GM18951 (cell line): ENCODE measurements around the gene SGO1.
A peak's percentile ranks its signal among the peaks of the same experiment; 100 is the strongest.
"Not testable (repeated sequence)": the region's sequence is repeated elsewhere in the genome, so short reads cannot be mapped to it uniquely, and the experiment has no call there.

Source experiments
- POLR2A ChIP-seq: IDR thresholded peaks from 4 replicates; pipeline ENCODE4 v1.6.1; 2011; ENCODE audit warnings: mild to moderate bottlenecking; ENCODE audit not compliant: insufficient read length, insufficient read depth; ENCODE audit errors: extremely low read depth
- in situ Hi-C: fragments of 300-500 bp; cut with MboI; formaldehyde crosslinking; loops from one replicate; pipeline ENCODE4 v1.12.0; 2022; ENCODE audit warnings: low sequenced_read_pairs, mixed read lengths, inconsistent platforms; ENCODE audit not compliant: unreplicated experiment

Gene SGO1

DNA sequence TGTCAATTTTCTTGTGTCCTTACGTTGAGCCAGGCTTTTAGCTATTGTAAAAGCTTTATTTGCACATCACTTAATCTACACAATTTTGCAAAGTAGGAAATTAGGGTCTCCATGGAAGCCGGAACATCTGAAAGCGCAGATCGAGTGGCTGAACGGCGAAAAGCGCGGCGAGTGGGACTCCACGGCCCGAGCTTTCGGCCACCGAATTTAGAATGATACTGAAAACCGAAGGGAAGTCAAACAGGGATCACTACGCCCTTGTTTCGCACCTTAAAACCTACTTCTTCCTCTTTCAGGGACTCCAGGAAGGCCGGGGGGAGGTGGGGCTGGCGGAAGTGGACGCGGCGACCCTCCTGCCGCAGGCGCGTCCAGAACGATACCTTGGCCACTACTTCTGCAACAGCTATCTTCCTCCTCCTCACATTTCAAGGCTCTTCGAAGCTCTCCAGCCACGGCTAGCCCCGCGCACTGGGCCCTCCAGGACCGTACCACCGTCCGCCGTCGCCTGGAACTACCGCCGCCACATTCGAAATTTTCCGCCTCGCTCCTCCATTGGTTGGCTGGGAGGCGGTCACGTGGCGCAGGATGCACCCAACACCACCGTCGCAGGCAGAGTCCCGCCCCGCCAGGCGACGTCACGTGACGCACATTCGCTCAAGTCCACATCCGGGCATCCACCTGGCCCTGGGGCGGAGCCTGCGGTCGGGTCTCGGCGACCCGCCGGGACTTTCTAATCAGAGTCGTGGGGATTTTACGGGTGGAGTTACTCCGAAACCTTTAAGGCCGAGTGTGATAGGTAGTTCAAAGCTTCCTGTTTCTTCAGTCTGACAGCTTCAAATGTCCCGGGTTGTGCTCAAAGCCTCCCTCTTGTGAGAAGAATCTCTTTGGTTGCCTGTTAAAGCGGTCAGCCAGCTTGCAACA is at the start of gene SGO1:
Gene SGO1, minus strand, starts transcription at position 528 of the 921 bp plus-strand sequence. CDS start 2,179 bp downstream, outside the sequence.
- TF ChIP-seq POLR2A: peak; percentile 77
- in situ Hi-C loops: no loop called here

DNA sequence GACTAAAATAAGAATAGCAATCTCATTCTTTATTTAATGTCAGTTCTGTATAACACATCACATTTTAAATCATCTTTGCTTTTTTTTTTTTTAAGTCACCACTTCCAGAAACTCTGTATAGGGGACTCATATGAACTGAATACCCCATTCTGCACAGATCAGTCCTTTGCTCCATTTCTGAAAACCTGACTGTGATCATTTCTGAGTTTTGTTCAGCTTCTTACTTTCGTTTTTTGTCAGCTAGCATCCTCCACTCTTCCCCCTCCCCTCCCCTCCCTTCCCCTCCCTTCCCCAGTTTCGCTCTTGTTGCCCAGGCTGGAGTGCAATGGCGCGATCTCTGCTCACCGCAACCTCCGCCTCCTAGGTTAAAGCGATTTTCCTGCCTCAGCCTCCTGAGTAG is 49.8 kb upstream of the SGO1 start:
- in situ Hi-C loops: no loop called here
- TF ChIP-seq POLR2A: no peak

DNA sequence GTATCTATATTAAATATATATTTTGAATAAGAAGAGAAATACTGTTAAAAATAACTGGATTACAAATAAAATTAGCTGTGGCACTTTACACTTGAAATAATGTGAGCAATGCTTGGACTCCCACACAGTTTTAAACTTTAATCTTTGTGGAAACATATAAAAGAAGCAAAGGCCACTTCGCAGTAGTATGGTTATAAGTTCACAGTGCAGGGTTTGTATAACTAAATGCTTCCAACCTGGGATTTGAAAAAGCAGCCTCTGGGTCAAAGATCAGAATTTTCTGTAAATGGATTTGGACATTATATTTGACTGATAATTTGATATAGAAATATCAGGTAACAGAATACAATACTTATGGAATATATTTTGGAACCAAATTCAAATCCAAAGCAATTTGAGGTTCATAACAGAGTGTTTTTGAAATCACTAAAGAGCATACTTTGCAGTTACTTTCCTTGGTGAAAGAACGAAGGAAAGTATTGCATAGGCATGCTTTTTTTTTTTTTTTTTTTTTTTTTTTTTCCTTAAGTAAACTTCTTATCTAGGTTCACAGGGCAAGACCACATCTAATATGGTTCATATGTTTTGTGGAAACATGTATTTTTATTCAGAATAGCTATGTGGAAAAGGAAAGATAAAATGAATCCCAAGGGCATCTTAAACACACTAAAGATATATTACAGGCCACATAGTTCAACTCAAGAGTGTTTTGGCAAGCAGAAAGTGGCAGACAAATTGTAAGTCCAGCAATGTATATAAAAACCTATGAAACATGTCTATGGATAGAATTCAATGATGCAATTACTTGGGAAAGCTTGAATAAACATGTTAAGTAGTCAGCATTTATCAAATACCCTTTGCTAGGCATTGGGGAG is 47.1 kb upstream of the SGO1 start:
- in situ Hi-C loops: no loop called here
- no peak for TF ChIP-seq POLR2A

DNA sequence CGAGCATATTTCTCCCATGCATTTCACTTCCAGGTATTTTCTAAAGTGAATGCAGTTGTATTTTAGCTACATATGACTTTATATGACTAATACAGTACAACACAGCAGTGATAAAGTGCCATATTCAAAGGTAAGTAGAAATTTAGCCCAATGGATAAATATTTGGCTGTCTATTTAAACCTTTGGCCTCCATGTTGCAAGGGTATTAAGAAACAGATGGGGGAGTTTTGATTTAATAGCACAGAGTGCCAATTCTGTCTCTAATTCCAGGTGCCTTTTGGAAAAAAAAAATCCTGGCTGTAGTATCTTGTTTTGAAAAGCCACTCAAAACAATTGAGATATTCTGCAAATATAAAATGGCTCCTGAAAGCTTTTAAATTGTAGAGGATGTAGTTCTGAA is 44.9 kb upstream of the SGO1 start:
- in situ Hi-C loops: no loop called here
- no peak for TF ChIP-seq POLR2A

DNA sequence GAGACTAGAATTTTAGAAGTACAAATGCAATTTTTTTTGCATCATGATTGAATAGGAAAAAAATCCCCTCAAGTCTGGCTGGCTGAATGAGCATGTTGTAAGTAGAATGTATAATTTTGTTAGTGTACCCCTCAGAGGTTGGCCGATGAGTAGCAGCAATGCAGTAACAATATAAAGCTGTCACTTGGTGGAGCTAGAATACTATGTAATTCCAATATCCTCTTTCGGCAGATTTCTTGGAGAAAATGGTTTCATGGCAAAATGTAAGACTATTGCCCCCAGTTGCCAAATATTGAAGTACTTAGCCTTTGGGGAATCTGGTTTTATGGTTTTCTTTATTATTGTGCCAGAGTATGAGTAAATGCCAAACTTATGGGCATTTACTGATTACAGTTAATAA is 39.8 kb upstream of the SGO1 start:
- in situ Hi-C loops: no loop called here
- TF ChIP-seq POLR2A: no peak

DNA sequence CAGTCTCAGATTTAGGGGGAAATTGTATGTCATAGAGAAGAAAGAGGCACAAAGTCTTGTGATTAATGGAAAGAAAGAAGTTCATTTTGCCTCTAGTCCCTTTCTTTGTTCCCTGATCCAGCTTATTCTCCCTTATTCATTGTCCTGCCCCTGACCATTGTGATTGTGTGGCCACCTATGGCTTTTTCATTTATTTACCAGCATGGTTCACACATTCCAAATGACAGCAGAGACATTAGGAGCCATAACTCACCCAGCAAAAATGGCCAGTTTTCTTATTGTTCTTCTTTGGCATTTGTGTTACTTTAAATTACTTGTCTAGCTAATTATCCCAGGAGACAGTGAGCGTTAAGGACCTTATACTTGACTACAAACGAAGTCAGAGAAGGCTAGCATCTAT is 36.3 kb upstream of the SGO1 start:
- in situ Hi-C loops: no loop called here
- TF ChIP-seq POLR2A: no peak

DNA sequence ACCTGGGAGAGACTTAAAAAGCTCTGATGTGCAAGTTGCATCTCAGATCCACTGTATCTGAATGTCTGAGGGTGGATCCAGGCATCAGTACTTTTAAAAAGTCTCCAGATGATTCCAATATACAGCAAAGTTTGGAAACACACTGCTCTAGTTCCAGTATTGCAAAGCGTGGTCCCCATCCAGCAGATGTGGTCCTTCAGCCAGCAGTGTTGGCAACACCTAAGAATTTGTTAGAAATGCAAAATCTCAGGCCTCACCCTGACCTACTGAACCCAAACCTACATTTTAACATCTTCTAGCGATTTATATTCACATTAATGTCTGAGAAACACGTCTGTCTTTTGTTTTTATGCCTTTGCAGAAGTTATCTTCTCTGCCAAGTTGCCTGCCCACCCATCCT is 32.2 kb upstream of the SGO1 start:
- in situ Hi-C loops: no loop called here

DNA sequence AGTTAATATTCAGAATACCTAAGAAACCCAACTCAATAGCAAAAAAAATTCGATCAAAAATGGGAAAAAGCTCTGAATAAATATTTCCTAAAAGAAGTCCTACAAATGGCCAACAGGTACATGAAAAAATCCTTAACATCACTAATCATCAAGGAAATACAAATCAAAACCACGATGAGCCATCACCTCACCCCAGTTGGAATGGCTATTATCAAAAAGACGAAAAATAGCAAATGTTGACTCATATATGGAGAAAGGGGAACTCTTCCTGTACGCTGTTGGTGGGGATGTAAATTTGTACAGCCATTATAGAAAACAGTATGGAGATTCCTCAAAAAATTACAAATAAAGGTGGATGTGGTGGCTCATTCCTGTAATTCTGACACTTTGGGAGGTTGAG is 29.6 kb upstream of the SGO1 start:
- in situ Hi-C loops: no loop called here
- TF ChIP-seq POLR2A: no peak

More for the DNA sequence above, 32.2 kb upstream of the SGO1 start:
- TF ChIP-seq POLR2A: no peak

DNA sequence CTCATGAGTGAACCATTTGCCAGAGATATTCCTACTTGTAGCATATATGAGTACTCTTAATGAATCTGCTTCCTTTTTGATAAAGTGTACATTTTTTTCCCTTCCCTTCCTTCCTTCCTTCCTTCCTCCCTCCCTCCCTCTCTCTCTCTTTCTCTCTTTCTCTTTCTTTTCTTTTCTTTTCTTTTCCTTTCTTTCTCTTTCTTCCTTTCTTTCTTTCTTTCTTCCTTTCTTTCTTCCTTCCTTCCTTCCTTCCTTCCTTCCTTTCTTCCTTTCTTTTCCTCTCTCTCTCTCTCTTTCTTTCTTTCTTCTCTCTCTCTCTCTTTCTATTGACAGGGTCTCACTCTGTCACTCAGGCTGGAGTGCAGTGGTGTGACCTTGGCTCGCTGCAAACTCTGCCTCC is 27.5 kb upstream of the SGO1 start:
- in situ Hi-C loops: not testable (repeated sequence)

DNA sequence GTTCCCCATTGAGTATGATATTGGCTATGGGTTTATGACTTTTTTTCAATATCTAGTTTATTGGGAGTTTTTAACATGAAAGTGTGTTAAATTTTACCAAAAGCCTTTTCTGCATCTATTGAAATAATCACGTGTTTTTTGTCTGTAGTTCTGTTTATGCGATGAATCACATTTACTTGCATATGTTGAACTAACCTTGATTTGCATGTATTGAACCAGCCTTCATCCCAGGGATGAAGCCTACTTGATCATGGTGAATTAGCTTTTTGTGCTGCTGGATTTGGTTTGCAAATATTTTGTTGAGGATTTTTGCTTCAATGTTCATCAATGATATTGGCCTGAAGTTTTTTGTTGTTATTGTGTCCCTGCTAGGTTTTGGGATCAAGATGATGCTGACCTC is 21.9 kb upstream of the SGO1 start:
- in situ Hi-C loops: not testable (repeated sequence)

DNA sequence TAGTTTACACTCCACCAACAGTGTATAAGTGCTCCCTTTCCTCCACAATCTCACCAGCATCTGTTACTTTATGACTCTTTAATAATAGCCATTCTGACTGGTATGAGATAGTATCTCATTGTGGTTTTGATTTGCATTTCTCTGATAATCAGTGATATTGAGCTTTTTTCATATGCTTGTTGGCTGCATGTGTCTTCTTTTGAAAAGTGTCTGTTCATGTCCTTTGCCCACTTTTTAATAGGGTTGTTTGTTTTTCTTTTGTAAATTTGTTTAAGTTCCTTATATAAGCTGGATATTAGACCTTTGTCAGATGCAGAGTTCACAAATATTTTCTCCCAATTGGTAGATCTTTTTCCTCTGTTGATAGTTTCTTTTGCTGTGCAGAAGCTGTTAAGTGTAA is 19.9 kb upstream of the SGO1 start:
- in situ Hi-C loops: not testable (repeated sequence)

DNA sequence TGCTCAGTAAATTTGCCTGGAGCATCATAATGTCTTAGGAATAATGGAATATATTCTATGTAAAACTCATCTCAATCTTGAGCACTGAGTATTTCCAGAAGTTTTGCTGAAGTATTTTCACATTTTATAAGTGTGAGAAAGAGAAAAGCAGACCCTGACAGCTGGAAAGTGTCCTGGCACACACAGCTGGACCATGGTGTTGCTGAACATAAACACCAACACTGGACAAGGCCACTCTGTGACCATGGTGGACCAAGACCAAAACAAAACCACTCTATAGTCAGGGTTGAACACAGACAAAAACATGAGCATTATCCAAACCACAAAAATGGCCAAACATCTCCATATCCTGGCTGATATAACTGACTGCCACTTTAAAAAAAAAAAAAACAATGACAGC is 15.1 kb upstream of the SGO1 start:
- in situ Hi-C loops: no loop called here
- TF ChIP-seq POLR2A: no peak

DNA sequence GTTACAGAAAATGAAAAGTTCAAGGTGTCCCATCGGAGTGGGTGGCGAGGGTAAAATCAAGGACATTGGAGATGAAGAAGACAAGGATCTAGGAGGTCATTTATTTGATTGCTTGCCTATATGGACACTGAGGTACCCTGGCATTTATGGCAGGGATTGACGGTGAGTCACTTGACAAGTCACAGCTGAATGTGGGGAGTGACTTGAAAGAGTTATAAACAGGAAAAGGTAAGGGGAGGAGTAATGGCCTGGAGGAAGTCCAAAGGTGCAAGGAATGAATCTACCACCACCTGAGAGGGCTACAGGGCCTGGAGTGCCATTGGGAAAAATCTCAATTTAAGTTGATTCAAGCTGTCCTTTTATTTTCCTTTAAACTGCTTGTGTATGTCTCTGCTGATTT is 11.8 kb upstream of the SGO1 start:
- TF ChIP-seq POLR2A: no peak

More for the DNA sequence above, 11.8 kb upstream of the SGO1 start:
- in situ Hi-C loops: no loop called here
